HL-60 (cell line): ENCODE data around the gene MEF2C.

Experiments
- CTCF ChIP-seq: IDR thresholded peaks from one replicate; pipeline ENCODE4 v1.5.1; 2011; ENCODE audit warnings: low read length, control low read depth, inconsistent platforms; ENCODE audit not compliant: insufficient read depth
- GABPA ChIP-seq: IDR thresholded peaks from 2 replicates; pipeline ENCODE4 v1.6.1; 2012; ENCODE audit warnings: low read depth
- POLR2AphosphoS5 ChIP-seq: IDR thresholded peaks from 2 replicates; pipeline ENCODE4 v1.6.1; 2012; ENCODE audit warnings: low read depth
- TF ChIP-seq, protein P1 (sequence below): IDR thresholded peaks from 2 replicates; pipeline ENCODE4 v1.6.1; 2012; ENCODE audit warnings: low read depth; ENCODE audit not compliant: insufficient replicate concordance

- TF ChIP-seq CTCF (no peak), POLR2AphosphoS5 (no peak), GABPA (no peak)
- TF ChIP-seq, protein P1, sequence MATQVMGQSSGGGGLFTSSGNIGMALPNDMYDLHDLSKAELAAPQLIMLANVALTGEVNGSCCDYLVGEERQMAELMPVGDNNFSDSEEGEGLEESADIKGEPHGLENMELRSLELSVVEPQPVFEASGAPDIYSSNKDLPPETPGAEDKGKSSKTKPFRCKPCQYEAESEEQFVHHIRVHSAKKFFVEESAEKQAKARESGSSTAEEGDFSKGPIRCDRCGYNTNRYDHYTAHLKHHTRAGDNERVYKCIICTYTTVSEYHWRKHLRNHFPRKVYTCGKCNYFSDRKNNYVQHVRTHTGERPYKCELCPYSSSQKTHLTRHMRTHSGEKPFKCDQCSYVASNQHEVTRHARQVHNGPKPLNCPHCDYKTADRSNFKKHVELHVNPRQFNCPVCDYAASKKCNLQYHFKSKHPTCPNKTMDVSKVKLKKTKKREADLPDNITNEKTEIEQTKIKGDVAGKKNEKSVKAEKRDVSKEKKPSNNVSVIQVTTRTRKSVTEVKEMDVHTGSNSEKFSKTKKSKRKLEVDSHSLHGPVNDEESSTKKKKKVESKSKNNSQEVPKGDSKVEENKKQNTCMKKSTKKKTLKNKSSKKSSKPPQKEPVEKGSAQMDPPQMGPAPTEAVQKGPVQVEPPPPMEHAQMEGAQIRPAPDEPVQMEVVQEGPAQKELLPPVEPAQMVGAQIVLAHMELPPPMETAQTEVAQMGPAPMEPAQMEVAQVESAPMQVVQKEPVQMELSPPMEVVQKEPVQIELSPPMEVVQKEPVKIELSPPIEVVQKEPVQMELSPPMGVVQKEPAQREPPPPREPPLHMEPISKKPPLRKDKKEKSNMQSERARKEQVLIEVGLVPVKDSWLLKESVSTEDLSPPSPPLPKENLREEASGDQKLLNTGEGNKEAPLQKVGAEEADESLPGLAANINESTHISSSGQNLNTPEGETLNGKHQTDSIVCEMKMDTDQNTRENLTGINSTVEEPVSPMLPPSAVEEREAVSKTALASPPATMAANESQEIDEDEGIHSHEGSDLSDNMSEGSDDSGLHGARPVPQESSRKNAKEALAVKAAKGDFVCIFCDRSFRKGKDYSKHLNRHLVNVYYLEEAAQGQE = no peak
These were observed 43.8 kb upstream of the MEF2C start for GRCh38 chr5:88926774-88927173.
